ENCODE measurements around the gene CNIH3.
"Not testable (repeated sequence)": the region's sequence is repeated elsewhere in the genome, so short reads cannot be mapped to it uniquely, and the experiment has no call there.

Gene CNIH3

DNA sequence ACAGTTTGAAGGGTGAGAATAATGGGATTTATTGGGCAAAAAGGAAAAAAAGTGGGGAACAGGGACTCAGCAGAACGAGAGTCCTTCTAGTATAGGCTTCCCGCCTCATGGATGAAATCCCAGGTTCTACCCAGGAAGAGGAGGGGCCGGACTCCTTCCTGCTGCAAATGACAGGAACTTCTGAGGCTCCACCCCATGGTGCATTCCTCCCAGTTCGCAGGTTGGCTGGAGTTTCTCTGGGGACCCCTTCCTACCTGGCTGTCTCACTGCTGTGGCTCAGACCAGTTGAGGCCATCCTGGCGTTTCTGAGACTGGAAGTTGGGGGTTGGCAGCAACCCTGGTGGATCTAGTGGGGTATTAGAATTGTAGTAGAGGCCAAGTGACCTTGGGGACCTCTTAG lies 27.5 kb downstream of the CNIH3 start:
- DNase-seq (ENCODE audit: low read depth) = no peak

DNA sequence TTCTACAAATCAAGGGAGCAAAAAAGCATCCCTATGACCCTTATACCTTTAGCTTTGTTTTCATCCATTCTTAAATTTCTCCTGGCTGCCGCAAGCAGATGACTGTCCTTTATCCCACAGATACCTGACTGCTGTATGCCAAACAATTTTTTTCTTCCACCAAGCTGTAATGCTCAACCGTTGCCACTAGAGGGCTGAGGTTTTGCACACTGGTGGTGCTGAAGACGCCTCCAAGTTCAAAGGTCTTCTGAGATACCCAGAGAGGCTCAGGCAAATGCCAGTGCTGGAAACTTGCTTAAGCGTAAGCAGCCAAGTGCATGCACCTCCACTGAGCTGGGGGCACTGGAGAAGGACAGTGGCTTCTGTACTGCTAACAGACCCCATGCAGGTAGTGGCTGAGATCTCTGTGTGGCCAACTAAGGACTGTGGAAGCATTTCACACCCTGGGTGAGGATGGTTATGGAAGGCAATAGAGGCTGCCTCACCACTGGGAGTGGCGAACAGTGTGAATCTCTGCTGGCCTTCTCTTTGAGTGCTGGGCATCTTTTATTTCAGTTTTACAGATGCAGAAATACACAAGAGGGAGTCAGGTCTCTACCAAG lies 28.5 kb downstream of the CNIH3 start:
- DNase-seq (ENCODE audit: low read depth) = no peak

GRCh38 chr1:224647449-224647848 lies 31.3 kb downstream of the CNIH3 start:
- no peak for DNase-seq (ENCODE audit: low read depth)

DNA sequence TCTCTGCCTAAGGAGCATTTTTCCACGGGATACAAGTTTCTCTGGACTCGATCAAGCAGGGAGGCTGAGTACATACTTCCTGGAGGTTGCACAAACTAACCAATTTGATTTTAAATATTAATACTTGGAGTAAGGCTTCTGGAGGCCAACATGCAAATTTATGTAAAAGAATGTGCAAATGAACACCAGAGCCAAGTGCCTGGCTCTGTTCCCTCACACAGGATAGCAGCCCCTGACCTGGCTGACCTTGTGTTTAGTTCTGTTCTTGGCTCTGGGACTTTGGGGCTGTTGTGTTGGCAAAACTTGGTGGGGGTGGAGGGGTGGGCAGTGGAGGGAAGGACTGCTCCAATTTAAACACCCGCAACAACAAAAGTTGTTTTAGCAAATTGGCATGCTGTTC lies 34.2 kb downstream of the CNIH3 start:
- no peak for DNase-seq (ENCODE audit: low read depth)

- DNase-seq (ENCODE audit: low read depth) = no peak
Measured at GRCh38 chr1:224651188-224651587, 35.1 kb downstream of the CNIH3 start.

DNA sequence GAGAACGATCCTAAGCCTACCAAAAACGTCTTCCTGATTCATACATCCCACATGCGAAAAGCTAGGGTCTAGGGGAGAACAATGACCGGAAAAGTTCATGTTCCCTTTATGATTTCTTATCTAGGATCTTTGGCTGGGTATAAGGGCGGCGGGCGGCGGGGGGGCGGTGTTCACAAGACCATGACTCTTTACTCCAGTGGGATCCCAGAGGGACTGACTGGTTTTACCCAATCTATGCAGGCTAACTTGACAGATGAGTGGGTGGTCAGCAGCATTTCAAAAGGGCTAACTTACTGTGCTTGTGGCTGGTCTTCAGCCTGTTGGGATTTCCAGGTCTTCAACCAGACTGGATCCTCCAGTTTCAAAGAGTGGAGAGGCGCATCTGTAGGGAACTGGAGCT lies 40.3 kb downstream of the CNIH3 start:
- DNase-seq (ENCODE audit: low read depth) = no peak

DNA sequence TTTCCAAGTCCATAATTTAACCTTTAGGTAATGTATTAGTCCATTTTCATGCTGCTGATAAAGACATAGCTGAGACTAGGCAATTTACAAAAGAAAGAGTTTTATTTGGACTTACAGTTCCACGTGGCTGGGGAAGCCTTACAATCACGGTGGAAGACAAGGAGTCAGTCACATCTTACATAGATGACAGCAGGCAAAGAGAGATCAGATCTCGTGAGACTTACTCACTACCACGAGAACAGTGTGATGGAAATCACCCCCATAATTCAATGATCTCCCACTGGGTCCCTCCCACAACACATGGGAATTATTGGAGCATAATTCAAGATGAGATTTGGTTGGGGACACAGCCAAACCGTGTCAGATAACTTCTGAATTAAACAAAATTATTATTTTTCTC lies 44.0 kb downstream of the CNIH3 start:
- no peak for DNase-seq (ENCODE audit: low read depth)

GRCh38 chr1:224662870-224663269 lies 46.8 kb downstream of the CNIH3 start:
- DNase-seq (ENCODE audit: low read depth) = no peak

- no peak for DNase-seq (ENCODE audit: low read depth)
Measured at GRCh38 chr1:224665016-224665415, 48.9 kb downstream of the CNIH3 start.

DNA sequence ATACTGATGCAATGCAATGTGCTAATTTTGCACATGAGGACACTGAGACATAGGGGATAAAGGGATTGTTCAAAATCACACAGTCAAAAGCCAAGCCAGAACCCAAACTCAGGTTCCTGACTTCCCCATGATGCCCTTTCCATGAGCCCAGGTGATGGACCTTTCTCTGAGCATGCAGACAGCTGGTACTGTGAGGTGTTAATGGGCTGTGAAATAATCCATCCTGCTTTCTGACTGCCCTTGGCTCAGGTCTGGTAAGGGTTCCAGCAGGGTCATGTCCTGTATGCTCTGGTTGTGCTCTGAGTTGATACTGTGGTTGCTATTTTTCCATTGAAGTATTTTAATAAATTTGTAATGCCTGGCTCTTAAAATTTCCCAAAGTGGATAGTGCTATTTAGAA lies 50.0 kb downstream of the CNIH3 start:
- DNase-seq (ENCODE audit: low read depth) = no peak

DNA sequence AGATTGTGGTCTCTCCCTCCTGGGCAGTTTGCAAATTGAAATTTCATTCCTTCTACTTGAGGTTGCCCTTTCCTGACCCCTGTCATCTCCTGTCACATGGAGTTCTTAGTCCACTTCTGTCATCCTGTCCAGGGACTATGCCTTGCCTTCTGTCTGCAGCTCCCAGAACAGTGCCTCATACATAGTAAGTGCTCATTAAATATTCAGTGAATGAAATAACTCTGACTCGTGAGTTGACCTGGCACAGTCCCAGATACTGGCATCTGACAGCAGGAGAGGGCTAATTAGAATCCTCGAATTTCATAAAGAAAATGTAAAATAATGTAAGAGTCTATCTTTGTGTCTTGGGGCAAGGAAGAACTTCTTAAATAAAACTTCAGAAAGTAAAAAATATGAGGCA lies 50.8 kb downstream of the CNIH3 start:
- DNase-seq (ENCODE audit: low read depth) = no peak

GRCh38 chr1:224668984-224669383 lies 52.9 kb downstream of the CNIH3 start:
- no peak for DNase-seq (ENCODE audit: low read depth)

DNA sequence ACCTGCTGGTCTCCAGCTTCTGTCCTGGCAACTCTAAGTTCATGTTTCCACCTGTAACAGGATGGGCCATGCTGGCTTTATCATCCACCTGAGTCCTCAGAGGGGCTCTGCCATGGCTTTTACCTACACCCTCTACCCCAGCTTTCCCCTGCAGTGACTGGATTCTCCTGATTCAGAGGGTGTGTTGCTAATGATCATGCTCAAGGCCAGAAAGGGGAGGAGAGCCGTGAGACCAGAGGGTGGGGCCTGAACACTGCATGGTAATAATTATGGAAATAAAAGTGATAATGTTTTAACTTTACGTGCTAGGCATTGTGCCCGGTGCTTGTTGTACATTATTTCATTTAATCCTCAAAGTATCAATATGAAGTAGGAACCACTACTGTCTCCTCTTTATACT lies 53.3 kb downstream of the CNIH3 start:
- DNase-seq (ENCODE audit: low read depth) = no peak

- DNase-seq (ENCODE audit: low read depth) = no peak
Measured at GRCh38 chr1:224670506-224670905, 54.4 kb downstream of the CNIH3 start.

- no peak for DNase-seq (ENCODE audit: low read depth)
Measured at GRCh38 chr1:224671076-224671475, 55.0 kb downstream of the CNIH3 start.

- DNase-seq (ENCODE audit: low read depth) = no peak
Measured at GRCh38 chr1:224673141-224673540, 57.0 kb downstream of the CNIH3 start.

GRCh38 chr1:224675590-224675989 lies 59.5 kb downstream of the CNIH3 start:
- DNase-seq (ENCODE audit: low read depth) = no peak

DNA sequence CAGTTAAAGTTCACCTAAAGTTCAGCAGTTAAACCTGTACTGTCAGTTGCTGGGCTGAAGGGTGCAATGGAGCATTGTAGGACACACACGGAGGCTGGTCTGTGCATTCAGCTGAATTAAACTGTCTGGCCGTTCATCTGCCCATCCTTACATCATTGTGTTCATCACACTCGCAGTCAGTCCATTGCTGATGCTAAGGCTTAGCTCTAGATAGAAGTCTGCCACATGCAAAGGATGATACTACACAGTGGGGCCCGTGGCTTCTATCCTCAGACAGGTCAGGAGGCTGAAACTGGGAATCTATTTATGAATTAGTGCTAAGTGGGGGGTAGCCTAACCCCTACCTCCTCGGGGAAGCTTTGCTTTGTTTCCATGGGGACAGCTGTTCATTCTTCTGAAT lies 60.4 kb downstream of the CNIH3 start:
- DNase-seq (ENCODE audit: low read depth) = no peak

DNA sequence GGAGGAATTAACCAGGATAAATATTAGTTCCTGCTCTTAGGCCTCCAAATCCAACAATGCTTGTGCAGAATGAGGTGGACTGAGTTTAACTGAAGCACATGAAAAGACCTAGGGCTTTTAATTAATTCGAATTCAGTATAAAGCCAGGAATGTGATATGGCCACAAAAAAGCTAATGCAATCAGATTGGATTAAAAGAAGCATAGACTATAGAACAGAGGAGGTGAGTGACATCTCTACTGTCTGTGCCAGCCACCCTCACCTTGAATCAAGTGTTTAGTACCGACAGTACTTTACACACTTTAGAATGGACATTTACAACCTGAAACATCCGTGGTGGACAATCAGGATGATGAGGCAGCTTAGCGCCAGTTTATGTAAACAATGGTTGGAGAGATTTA lies 62.1 kb downstream of the CNIH3 start:
- no peak for DNase-seq (ENCODE audit: low read depth)

DNA sequence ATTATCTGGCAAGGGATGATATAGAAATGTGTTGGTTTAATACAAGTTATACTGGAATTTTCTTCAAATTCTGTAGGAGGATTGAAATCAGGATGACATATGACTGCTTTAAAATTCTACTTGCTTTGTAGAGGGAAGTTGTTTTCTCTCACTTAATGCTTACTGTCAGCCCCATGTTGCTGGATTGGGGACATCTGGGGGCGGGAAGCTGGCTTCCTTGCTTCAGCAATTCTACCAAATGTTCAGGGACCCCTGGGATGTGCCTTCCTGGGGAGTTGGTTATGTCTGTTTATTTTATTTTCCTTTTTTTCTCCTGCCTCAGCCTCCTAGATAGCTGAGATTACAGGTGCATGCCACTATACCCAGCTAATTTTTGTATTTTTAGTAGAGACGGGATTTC lies 63.5 kb downstream of the CNIH3 start:
- no peak for DNase-seq (ENCODE audit: low read depth)

DNA sequence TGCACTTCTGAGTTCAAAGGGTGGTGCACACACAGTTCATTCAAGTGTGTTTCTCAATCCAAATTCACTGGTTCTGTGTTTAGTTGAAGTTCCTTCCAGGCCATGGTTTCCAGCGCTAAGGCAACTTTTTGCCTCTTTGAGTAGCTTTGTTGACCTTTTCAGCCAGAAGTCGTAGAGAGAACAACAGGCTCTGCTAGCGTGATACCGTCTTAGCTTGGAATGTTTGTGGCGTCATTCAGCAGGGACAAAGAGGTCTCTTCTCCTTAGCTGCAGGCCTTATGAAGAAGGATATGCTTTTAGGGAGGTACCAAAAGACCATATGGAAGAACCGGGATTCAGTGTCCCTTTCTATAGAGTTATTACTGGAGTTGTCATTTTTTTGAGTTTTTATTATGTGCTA lies 65.7 kb downstream of the CNIH3 start:
- no peak for DNase-seq (ENCODE audit: low read depth)

DNA sequence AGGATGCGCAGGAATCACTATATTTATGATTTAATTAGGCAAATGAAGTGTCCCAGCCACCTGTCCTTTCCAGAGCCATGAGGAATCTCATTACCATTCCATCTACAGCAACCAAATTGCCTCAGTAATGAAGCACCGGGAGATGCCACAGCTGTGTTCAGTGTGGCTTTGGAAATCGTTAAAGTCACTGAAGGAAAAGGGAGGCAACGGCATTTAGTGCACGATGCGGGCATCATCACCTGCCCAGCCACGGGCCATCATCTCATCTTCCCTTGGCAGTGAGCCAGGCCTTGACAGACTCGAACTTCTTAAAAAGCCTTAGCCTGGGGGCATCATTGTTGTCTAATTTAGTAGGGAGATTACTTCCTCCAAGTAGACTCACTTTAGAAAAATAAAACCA lies 67.8 kb downstream of the CNIH3 start:
- DNase-seq (ENCODE audit: low read depth) = no peak

DNA sequence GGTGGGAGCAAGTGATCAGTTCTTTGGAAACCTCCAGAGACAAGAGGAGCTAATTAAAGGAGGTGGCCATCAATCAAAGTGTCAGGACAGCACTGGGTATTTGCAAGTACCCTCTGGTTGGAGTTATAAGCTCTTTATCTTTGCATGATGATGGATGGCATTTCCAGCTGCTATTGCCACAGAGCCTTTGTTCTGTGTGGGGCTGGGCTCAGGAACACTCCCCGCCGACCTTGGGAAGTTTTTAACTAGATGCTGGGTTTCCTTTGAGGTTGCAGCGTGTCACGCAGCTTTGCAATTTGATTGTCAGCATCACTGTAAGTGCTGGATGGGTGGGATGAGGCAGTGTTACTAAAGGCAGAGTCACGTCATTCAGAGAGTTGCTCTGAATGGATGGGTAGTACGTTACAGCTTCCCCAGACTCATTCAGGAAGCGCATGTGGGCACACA lies 68.9 kb downstream of the CNIH3 start:
- DNase-seq (ENCODE audit: low read depth) = no peak

DNA sequence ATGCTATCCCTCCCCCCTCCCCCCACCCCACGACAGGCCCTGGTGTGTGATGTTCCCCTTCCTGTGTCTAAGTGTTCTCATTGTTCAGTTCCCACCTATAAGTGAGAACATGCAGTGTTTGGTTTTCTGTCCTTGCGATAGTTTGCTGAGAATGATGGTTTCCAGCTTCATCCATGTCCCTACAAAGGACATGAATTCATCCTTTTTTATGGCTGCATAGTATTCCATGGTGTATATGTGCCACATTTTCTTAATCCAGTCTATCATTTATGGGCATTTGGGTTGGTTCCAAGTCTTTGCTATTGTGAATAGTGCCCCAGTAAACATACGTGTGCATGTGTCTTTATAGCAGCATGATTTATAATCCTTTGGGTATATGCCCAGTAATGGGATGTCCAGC lies 70.0 kb downstream of the CNIH3 start:
- not testable (repeated sequence) for DNase-seq (ENCODE audit: low read depth)

GRCh38 chr1:224687465-224687864 lies 71.3 kb downstream of the CNIH3 start:
- DNase-seq (ENCODE audit: low read depth) = no peak
